ENCODE measurements around the gene ARPP19.
"Not testable (repeated sequence)": the region's sequence is repeated elsewhere in the genome, so short reads cannot be mapped to it uniquely, and the experiment has no call there.

Gene ARPP19

DNA sequence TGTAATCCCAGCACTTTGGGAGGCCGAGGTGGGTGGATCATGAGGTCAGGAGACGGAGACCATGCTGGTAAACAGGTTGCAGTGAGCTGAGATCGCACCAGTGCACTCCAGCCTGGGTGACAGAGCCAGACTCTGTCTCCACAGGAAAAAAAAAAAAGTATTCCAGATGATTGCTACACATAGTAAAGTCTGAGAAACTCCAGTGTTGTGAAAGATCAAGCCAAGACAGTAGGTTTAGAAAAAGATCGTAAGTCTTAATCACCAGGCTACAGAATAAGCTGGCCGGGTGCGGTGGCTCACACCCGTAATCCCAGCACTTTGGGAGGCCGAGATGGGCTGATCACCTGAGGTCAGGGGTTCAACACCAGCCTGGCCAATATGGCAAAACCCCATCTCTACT is 56.0 kb downstream of the ARPP19 start:
- DNase-seq (ENCODE audit: low read depth), result not testable (repeated sequence)

DNA sequence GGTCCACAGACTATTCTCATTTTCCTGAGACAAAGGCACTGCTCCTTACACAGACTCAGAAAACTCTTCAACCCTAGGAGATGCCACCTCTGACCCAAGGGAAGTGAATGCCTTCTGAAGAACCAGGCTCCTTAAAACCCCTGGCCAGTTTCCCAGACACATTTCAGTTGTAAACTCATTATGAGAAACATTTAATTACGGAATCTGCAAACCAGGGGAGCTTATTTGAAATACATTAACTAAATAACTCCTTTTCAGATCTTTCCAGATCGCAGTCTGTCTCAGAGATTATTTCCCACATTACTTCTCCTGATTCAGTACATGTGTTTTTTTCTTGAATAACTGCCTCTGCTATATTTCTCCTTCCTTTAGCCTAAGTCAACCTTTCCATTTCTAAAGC is 57.7 kb downstream of the ARPP19 start:
- no peak for DNase-seq (ENCODE audit: low read depth)

DNA sequence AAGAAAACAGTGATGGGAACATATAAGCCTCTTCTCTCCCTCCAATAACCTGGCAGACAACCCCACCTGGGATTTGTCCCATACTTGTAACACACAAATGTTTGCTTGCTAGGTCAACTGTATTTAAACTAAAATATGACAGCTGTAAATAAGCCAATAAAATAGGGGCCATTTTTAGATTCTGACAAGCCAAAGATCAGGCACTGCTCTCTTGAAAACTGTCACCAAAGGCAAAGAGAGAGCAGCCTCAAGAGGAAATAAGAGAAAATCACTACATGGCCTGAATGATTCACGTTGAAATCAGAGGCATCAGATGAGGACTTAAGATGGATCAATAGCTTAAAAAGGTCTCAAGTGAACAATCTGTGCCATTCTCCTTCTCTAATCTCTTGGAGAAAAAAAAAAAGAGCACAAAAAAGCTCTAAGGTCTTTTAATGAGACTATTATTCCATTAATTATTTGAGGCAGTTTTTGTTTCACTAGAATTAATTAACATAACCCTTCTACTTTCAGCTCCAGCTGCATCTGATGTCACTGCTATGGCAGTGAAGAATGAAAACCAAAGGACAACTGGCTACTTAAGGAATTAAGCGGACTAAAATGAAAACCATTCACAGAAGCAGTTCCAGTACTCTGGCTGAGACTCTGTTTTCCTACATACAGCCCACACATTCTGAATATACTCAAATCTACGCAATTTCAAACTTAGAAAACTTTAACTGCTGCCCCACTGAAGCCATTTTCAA is 59.2 kb downstream of the ARPP19 start:
- no peak for DNase-seq (ENCODE audit: low read depth)

DNA sequence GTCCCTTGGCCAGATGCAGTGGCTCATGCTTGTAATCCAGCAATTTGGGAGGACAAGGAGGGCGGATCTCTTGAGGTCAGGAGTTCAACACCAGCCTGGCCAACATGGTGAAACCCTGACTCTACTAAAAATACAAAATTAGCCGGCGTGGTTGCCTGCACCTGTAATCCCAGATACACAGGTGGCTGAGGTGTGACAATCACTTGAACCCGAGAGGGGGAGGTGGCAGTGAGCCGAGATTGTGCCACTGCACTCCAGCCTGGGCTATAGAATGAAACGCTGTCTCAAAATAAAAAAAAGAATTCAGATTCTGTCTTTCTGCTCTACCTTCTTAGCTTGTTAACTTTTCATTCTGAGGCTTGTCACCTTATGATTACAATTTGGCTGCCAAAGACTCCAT is 62.3 kb downstream of the ARPP19 start:
- DNase-seq (ENCODE audit: low read depth), result no peak

DNA sequence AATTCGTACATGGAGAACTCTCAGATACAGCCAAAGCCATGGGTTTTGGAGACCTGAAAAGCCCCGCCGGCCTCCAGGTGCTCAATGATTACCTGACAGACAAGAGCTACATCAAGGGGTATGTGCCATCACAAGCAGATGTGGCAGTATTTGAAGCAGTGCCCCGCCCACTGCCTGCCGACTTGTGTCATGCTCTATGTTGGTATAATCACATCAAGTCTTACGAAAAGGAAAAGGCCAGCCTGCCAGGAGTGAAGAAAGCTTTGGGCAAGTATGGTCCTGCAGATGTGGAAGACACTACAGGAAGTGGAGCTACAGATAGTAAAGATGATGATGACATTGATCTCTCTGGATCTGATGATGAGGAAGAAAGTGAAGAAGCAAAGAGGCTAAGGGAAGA is 63.7 kb downstream of the ARPP19 start:
- no peak for DNase-seq (ENCODE audit: low read depth)

DNA sequence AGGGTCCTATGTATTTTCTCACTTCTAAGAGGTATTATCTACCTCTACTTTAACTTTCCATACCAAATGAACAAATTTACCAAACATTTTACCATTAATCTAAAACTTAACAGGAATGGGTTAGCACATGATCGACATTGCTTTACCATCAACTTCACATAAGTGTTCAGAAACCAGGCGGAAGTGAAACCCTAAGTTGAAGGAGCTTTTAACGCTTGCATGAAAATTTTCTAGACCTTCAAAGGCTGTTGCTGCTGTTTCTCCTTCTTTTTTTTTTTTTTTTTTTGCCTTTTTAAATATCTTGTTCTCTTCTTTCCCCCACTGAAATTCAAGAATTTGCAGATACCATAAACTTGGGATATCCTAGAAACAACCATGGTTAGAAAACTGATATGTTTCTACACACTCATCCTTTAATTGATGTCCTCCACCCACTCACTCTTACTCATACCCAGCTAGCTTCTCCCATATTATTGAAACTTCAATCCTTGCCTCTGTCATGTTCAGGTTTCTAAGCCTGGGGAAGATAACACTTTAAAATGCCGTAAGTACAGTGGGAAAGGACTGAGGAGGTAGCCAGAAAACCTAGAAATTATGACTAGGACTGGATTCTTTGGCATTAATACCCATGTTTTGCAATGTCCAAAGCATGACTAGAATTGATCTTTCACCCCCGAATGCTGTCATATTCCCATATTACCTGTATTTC is 64.9 kb downstream of the ARPP19 start:
- DNase-seq (ENCODE audit: low read depth), result no peak

DNA sequence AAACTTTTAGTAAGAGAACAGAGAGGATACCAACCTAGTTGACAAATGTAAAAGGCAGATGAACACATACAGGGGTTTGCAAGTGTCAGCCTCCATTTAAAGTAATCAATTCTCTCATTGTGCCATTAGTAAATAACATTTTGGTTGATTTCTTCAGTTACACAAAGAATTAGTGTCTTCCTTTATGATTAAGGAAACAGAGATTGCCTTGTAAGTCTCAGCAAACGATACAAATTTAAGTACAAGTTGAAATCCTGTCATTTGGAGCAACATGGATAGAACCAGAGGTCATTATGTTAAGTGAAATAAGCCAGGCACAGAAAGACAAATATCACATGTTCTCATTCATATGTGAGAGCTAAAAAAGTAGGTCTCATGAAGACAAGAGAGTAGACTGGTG is 66.2 kb downstream of the ARPP19 start:
- DNase-seq (ENCODE audit: low read depth), result no peak

DNA sequence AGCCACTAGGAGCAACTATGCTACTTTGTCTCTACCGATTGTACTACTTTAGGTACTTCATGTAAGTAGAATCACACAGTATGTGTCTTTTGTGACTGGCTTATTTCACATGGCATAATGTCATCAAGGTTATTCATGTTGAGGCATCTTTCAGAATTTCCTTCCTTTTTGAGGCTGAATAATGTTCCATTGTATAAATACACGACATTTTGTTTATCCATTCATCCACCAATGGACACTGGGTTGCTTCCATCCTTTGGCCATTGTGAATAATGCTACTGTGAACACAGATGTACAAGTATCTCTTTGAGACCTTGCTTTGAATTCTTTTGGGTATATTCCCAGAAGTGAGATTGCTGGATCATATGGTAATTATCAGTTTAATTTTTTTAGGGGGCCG is 69.3 kb downstream of the ARPP19 start:
- DNase-seq (ENCODE audit: low read depth), result no peak

DNA sequence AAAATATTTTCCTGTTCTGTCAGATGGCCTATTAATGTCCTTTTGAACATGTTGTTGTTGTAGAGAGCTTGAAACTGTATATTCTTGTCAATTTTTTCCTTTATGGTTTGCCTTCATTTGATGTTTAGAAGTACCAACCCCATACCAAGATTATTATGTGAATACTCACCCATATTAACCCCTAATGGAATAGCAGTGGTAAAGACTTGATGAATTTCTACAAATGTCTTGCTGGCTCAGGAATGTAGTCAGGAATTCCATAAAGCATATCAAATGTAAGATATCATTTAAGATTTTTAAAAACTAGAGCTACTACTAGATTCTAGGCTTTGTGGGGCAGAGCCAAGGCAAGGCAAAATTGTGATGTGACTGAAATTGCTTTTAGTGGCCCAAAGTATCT is 70.1 kb downstream of the ARPP19 start:
- DNase-seq (ENCODE audit: low read depth), result no peak
